GM19025 (cell line): Measurements from ENCODE around the gene ELFN2.
"Not testable (repeated sequence)": the region's sequence is repeated elsewhere in the genome, so short reads cannot be mapped to it uniquely, and the experiment has no call there.

Experiments
- ATAC-seq: cut with Tn5 transposase; IDR thresholded peaks from one replicate; pipeline ENCODE4 v1.9.1; 2021; ENCODE audit warnings: mild to moderate bottlenecking, low read depth, moderate library complexity; ENCODE audit not compliant: unreplicated experiment

ELFN2 gene

GRCh38 chr22:37413546-37413945, 13.7 kb downstream of the ELFN2 start:
- ATAC-seq: no peak

- ATAC-seq: no peak
Measured at GRCh38 chr22:37412495-37413250, 14.6 kb downstream of the ELFN2 start.

DNA sequence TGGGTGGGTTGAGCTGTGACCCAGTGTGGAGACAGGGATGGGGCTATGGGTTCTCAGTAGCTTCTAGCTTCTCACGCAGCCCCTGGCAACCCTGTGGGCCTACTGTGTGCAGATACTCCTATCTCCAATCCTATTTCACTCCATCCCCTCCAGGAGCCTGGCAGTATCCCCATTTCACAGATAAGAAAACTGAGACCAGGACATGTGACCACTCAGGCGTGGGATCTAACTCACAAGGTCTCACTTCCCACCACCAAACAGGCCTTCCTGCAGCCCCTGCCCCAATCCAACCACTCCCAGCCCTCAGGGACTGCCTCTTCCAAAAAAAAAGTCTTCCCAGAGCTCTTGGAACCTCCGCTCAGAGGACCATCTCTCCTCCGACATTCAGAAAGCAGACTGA, 15.6 kb downstream of the ELFN2 start:
- no peak for ATAC-seq

DNA sequence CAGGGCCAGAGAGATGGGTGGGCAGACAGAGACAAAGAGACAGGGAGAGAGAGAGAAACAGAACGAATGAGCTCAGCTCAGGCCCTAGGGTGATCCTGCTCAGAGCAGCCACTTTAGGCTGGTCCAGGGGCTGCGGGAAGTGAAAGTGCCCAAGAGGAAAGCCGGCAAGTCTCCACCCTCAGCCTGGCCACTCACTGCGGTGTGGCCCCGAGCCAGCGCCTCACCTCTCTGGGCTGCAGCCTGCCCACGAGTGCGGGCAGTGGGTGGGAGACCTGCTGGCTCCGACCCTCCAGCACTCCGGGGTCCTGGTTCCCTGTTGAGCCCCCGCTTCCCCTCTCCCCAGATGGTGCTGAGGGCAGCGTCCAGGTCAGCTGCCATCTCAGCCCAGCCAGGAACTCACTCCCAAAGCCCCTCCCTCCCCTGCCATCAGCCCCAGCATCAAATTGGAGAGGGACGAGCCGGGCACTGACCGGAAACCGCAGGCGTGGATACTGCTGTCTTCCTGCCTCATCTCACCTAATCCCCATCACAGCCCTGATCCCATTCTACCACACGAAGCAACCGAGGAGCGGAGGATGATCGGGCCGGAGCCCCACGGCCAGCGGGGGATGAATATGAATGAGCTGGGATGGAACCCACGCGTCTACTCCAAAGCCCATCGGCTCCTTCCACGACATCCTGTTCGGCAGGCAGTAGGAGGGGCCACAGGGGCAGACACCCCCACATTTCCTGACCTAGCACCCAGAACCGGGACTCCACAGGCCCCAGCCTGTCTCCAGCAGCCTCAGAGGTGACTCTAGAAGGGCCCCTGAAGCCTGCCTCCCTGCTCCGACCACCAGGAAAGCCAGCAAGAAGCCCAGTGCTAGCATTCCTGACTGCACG, 16.9 kb downstream of the ELFN2 start:
- no peak for ATAC-seq

- ATAC-seq: no peak
Measured at GRCh38 chr22:37409459-37410050, 17.7 kb downstream of the ELFN2 start.

DNA sequence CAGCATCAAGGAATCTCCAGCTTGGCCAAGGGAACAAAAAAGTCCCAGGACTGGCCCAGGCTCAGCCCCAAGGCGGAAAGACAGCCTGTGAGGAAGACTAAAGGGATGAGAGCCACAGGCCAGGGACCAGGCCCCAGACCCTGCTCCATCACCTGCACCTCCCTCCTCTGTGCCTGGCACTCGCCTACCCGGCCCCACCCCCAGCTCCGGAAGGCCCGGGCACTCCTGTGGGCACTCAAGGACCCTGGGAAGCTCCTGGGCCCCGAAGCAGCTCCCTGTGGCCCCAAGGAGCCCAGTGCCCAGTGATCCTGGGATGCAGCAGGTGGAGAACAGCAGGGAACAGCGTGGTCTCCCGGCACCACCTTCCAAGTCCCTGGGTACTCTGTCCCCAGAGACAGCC, 18.2 kb downstream of the ELFN2 start:
- ATAC-seq: no peak

DNA sequence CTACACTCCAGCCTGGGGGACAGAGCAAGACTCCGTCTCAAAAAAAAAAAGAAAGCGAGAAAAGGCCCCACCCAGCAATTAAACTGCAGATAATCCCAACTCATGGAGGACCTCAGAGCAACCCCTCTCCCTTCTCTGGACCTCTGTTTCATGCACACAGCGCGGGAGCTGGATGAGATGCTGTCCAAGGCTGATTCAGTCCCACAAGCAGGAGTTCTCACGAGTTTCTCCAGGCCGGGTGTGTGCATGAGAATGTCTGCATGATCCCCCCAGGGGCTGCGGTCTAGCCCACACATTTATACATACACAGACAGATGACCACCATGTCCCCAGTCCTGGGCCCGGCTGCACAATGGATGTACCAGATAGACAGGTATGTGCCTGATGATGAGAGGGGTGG, 19.4 kb downstream of the ELFN2 start:
- no peak for ATAC-seq

DNA sequence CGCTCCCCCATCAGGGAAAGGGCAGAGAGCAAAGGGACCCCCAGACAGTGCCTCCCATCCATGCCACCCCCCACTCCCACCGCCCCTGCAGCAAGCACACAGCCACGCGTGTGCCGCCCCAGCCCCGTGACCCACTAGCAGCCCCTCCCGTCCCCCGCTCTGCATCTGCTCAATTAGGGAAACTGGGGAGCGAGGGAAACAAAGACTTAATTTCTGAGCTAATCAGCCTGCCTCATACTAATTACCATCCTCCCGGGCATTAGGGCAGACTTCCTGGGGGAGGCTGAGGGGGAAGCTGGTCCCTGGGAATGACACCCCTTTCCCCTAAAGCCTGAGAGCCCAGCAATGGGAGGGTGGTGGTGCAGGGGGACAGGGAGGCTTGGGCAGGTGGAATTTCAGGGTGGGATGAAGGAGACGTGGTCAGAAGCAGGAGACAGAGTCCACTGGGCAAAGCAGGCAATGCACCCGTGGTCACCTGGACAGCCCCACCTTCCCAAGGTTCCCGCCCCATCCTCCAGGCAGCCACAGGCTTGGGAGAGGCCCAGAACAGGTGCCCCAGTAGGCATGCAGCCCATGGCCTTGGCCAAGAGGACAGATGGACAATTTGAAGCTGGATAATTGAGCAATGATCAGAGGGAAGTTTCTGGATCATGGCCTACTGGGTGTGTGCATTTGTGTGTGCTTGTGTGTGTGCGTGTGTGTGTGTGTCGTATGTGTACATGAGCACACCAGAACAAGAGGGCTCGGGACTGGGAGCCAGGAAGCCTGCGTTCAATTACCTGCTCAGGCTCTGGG, 20.6 kb downstream of the ELFN2 start:
- ATAC-seq: no peak

- ATAC-seq: no peak
Measured at GRCh38 chr22:37404091-37404490, 23.2 kb downstream of the ELFN2 start.

- ATAC-seq: no peak
Measured at GRCh38 chr22:37403267-37403960, 23.9 kb downstream of the ELFN2 start.

DNA sequence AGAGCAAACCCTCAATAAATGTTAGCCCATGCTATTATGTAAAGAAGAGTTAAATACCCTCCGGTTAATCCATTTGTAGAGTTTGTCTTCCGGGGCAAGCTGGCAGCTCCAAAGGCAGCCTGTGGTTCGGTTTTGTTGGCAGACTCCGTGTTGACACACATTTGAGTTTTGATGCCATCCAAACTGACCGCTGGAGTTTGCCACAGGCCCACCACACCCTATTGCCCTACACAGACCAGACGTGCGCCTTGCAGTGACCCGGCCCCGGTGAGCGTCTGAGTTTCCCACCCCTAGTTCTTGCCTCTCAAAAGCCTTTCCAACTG, 25.1 kb downstream of the ELFN2 start:
- no peak for ATAC-seq

- ATAC-seq: no peak
Measured at GRCh38 chr22:37401401-37402183, 25.7 kb downstream of the ELFN2 start.

- ATAC-seq: no peak
Measured at GRCh38 chr22:37400719-37401118, 26.6 kb downstream of the ELFN2 start.

GRCh38 chr22:37399457-37399856, 27.8 kb downstream of the ELFN2 start:
- ATAC-seq: not testable (repeated sequence)

DNA sequence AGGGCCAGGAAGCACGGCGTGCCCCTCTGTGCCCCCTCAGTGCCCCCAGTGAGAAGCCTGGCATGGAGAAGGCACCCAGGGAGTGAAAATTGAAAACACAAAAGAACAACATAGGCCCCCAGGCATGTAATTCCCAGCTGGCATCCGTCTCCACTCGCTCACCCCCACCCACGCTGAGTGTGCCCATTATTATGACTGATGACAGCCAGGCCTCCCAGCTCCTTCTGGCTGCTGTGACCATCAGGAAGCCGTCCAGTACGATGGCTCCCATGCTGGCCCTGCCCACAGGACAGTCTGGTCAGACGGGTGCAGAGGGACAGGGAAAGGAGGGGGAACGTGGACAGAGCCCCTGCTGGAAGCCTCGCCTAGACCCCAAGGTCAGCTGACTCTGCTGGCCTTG, 30.1 kb downstream of the ELFN2 start:
- no peak for ATAC-seq

DNA sequence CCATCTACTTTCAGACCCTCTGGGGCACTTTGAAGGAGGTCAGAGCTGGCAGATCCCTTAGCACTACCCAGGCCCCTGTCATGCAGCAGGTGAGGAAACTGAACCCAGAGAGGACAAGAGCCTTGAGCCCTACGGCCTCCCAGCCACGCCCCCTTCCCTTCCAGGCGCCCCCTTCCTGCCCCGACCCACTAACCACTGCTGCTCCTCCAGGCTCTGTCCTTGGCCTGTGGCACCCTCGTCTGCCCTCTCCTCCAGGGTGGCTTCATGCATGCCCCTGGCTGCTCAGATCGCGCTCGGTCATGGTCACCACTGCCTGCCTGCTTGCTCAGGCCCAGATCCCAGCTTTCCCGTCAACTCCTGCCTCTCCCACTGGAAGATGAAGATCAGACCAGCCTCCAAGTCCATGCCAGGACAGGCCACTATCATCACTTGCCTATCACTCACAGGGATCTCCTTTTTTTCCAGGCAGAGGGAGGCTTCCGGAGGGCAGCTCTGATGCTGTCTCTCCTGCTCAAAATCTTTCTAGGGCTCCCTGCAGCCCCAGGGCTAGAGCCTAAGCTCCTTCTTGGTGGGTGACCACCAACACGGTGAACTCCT, 30.7 kb downstream of the ELFN2 start:
- ATAC-seq: no peak

- no peak for ATAC-seq
Measured at GRCh38 chr22:37394341-37394740, 32.9 kb downstream of the ELFN2 start.

GRCh38 chr22:37393746-37394145, 33.5 kb downstream of the ELFN2 start:
- no peak for ATAC-seq

DNA sequence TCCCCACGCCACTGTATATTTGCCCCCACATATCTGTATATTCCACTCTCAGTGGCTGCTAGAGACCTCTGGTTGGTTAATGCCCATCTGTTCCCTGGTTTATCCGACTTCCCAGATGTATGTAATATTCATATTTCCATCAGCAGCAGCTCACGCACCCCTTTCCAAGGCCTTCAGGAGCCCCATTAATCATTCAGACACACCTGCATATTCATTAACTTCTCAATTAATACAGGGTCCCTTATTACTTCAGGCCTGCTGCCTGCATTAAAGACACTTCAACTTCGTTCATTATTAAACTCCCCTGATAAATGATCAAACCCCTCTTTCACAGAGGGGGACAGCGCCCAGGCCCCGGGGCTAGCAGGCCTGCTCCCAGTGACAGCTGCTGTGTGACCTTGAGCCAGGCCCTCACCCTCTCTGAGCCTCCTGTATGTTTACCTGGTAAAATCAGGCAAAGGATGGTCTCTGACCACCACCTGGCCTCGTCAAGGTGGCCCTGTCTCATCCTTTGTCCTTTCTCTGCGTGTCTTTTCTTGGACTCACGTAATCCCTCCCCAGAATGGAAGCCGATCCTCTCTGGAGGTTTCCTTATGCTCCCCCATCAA, 34.5 kb downstream of the ELFN2 start:
- no peak for ATAC-seq
